HepG2 (cell line): ENCODE results near the gene THSD8. TPM values are rescaled to one million over a fixed set of nuclear protein-coding genes. Genes with fewer than 3 reads are reported as not detected.

Experiments used
- IKZF1 ChIP-seq: fragments of 450-650 bp; IDR thresholded peaks from 2 replicates; pipeline ENCODE4 v1.7.1; 2016
- JUNB ChIP-seq: sonication (generic); formaldehyde crosslinking; IDR thresholded peaks from 2 replicates; pipeline ENCODE4 v1.8.0; 2022; ENCODE audit warnings: missing genetic modification reagents, mild to moderate bottlenecking, borderline replicate concordance
- KAT7 ChIP-seq: IDR thresholded peaks from 2 replicates; pipeline ENCODE4 v1.6.1; 2018; ENCODE audit warnings: borderline replicate concordance, missing compliant biosample characterization
- RXRA ChIP-seq: sonication (generic); formaldehyde crosslinking; IDR thresholded peaks from 2 replicates; pipeline ENCODE4 v1.5.1; 2020; ENCODE audit warnings: missing genetic modification reagents
- RXRB ChIP-seq: IDR thresholded peaks from 2 replicates; pipeline ENCODE4 v1.6.1; 2016; ENCODE audit warnings: borderline replicate concordance, missing genetic modification reagents, missing compliant biosample characterization
- SMAD3 ChIP-seq: sonication (generic); formaldehyde crosslinking; IDR thresholded peaks from 2 replicates; pipeline ENCODE4 v1.4.0; 2020; ENCODE audit warnings: missing genetic modification reagents
- SNAPC2 ChIP-seq: sonication (generic); formaldehyde crosslinking; IDR thresholded peaks from 2 replicates; pipeline ENCODE4 v1.8.1; 2022; ENCODE audit warnings: mild to moderate bottlenecking, missing genetic modification reagents
- SP2 ChIP-seq: sonication (generic); formaldehyde crosslinking; IDR thresholded peaks from 2 replicates; pipeline ENCODE4 v1.5.1; 2020; ENCODE audit warnings: mild to moderate bottlenecking, missing genetic modification reagents
- TBX3 ChIP-seq: fragments of 450-650 bp; IDR thresholded peaks from 2 replicates; pipeline ENCODE4 v1.6.1; 2017; ENCODE audit warnings: antibody characterized with exemption, mild to moderate bottlenecking, inconsistent platforms, borderline replicate concordance
- ZNF17 ChIP-seq: sonication (generic); formaldehyde crosslinking; IDR thresholded peaks from 2 replicates; pipeline ENCODE4 v1.5.0; 2020; ENCODE audit warnings: mild to moderate bottlenecking, missing genetic modification reagents
- ZNF234 ChIP-seq: sonication (generic); formaldehyde crosslinking; conservative IDR thresholded peaks from 2 replicates; pipeline ENCODE4 v1.5.1; 2020; ENCODE audit warnings: mild to moderate bottlenecking, missing genetic modification reagents
- ZNF33B ChIP-seq: sonication (generic); formaldehyde crosslinking; IDR thresholded peaks from 2 replicates; pipeline ENCODE4 v1.5.1; 2020; ENCODE audit warnings: mild to moderate bottlenecking, missing genetic modification reagents
- ZNF678 ChIP-seq: sonication (generic); formaldehyde crosslinking; IDR thresholded peaks from 2 replicates; pipeline ENCODE4 v1.4.0; 2020; ENCODE audit warnings: mild to moderate bottlenecking, missing genetic modification reagents
- polyA plus RNA-seq, 8 experiments: library from polyadenylated mRNA; depleted of rRNA in 3 of 8; stranded (reverse) in 7 of 8; unstranded in 1 of 8; fragments of >200 nt; fragmentation: Illumina TruSeq in 4 of 8; extraction: Trizol in 4 of 8; gene quantifications; 2 replicates each; pipeline versions ENCODE4 v1.2.1 to v1.2.3, GENCODE V29; 2011 to 2016; ENCODE audit warnings: low read depth in 4 of 8, missing spikeins in 1 of 8, mixed read lengths in 1 of 8; ENCODE audit not compliant: insufficient read depth in 1 of 8
- total RNA-seq, 5 experiments: library from RNA; depleted of rRNA; stranded (reverse); fragments of >200 nt; fragmentation: Illumina TruSeq; extraction: Trizol; gene quantifications; 2 replicates each; pipeline ENCODE4 v1.2.3, GENCODE V29; 2016; ENCODE audit warnings: low read depth in 1 of 5
- TF ChIP-seq, protein P1 (sequence below): fragments of 450-650 bp; IDR thresholded peaks from 2 replicates; pipeline ENCODE4 v1.6.1; 2017
- TF ChIP-seq, protein P2 (sequence below): sonication (generic); formaldehyde crosslinking; IDR thresholded peaks from 2 replicates; pipeline ENCODE4 v1.5.0; 2020; ENCODE audit warnings: mild to moderate bottlenecking, low read depth, missing genetic modification reagents, borderline replicate concordance
- TF ChIP-seq, protein P3 (sequence below): sonication (generic); IDR thresholded peaks from 2 replicates; pipeline ENCODE4 v1.6.1; 2016; ENCODE audit warnings: low read depth, borderline replicate concordance
- TF ChIP-seq, protein P4 (sequence below): sonication (generic); formaldehyde crosslinking; IDR thresholded peaks from 2 replicates; pipeline ENCODE4 v1.4.0; 2020; ENCODE audit warnings: missing genetic modification reagents, mild to moderate bottlenecking, borderline replicate concordance
- TF ChIP-seq, protein P5 (sequence below): sonication (generic); formaldehyde crosslinking; IDR thresholded peaks from 2 replicates; pipeline ENCODE4 v1.5.0; 2020; ENCODE audit warnings: missing genetic modification reagents, mild to moderate bottlenecking, borderline replicate concordance
- TF ChIP-seq, protein P6 (sequence below): sonication (generic); formaldehyde crosslinking; IDR thresholded peaks from 2 replicates; pipeline ENCODE4 v1.8.0; 2022; ENCODE audit warnings: mild to moderate bottlenecking, missing genetic modification reagents, borderline replicate concordance
- TF ChIP-seq, protein P7 (sequence below): sonication (generic); formaldehyde crosslinking; IDR thresholded peaks from 2 replicates; pipeline ENCODE4 v1.8.1; 2022; ENCODE audit warnings: low read depth, mild to moderate bottlenecking, missing genetic modification reagents

Gene THSD8
- total and polyA plus RNA-seq, 2 of the 13 experiments (the other 11 are each of a cell fraction or from before 2014, with no cell fraction given) = 4.8 to 14.9 TPM

DNA sequence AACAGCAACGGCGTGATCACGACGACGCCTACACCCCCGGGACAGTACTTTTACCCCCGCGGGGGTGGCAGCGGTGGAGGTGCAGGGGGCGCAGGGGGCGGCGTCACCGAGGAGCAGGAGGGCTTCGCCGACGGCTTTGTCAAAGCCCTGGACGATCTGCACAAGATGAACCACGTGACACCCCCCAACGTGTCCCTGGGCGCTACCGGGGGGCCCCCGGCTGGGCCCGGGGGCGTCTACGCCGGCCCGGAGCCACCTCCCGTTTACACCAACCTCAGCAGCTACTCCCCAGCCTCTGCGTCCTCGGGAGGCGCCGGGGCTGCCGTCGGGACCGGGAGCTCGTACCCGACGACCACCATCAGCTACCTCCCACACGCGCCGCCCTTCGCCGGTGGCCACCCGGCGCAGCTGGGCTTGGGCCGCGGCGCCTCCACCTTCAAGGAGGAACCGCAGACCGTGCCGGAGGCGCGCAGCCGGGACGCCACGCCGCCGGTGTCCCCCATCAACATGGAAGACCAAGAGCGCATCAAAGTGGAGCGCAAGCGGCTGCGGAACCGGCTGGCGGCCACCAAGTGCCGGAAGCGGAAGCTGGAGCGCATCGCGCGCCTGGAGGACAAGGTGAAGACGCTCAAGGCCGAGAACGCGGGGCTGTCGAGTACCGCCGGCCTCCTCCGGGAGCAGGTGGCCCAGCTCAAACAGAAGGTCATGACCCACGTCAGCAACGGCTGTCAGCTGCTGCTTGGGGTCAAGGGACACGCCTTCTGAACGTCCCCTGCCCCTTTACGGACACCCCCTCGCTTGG is 9.6 kb upstream of the THSD8 start (continued):
- TF ChIP-seq, protein P1, sequence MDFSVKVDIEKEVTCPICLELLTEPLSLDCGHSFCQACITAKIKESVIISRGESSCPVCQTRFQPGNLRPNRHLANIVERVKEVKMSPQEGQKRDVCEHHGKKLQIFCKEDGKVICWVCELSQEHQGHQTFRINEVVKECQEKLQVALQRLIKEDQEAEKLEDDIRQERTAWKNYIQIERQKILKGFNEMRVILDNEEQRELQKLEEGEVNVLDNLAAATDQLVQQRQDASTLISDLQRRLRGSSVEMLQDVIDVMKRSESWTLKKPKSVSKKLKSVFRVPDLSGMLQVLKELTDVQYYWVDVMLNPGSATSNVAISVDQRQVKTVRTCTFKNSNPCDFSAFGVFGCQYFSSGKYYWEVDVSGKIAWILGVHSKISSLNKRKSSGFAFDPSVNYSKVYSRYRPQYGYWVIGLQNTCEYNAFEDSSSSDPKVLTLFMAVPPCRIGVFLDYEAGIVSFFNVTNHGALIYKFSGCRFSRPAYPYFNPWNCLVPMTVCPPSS = no peak
- TF ChIP-seq, protein P2, sequence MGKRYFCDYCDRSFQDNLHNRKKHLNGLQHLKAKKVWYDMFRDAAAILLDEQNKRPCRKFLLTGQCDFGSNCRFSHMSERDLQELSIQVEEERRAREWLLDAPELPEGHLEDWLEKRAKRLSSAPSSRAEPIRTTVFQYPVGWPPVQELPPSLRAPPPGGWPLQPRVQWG (CRISPR knock-in tag) = no peak
- TF ChIP-seq, protein P3, sequence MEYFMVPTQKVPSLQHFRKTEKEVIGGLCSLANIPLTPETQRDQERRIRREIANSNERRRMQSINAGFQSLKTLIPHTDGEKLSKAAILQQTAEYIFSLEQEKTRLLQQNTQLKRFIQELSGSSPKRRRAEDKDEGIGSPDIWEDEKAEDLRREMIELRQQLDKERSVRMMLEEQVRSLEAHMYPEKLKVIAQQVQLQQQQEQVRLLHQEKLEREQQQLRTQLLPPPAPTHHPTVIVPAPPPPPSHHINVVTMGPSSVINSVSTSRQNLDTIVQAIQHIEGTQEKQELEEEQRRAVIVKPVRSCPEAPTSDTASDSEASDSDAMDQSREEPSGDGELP = peak; percentile 88; the same call in 1 of the 2 replicates
- TF ChIP-seq SNAPC2 (0 out of 2 replicates have a peak, but pooled peaks have one; percentile 74), KAT7 (CRISPR knock-in tag) (no peak), RXRB (CRISPR knock-in tag) (peak; percentile 19; the same call in 1 of the 2 replicates), RXRA (CRISPR knock-in tag) (peak; percentile 75; the same call in 1 of the 2 replicates), ZNF678 (CRISPR knock-in tag) (no peak), ZNF33B (CRISPR knock-in tag) (no peak; the same call in 1 of the 2 replicates), ZNF234 (CRISPR knock-in tag) (no peak), SMAD3 (CRISPR knock-in tag) (no peak), SP2 (CRISPR knock-in tag) (no peak), TBX3 (no peak), IKZF1 (no peak), JUNB (no peak), ZNF17 (CRISPR knock-in tag) (no peak)
- TF ChIP-seq, protein P4, sequence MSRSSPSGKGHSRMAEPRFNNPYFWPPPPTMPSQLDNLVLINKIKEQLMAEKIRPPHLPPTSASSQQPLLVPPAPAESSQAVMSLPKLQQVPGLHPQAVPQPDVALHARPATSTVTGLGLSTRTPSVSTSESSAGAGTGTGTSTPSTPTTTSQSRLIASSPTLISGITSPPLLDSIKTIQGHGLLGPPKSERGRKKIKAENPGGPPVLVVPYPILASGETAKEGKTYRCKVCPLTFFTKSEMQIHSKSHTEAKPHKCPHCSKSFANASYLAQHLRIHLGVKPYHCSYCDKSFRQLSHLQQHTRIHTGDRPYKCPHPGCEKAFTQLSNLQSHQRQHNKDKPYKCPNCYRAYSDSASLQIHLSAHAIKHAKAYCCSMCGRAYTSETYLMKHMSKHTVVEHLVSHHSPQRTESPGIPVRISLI (CRISPR knock-in tag) = no peak
- TF ChIP-seq, protein P5, sequence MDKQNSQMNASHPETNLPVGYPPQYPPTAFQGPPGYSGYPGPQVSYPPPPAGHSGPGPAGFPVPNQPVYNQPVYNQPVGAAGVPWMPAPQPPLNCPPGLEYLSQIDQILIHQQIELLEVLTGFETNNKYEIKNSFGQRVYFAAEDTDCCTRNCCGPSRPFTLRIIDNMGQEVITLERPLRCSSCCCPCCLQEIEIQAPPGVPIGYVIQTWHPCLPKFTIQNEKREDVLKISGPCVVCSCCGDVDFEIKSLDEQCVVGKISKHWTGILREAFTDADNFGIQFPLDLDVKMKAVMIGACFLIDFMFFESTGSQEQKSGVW (CRISPR knock-in tag) = no peak
- TF ChIP-seq, protein P6, sequence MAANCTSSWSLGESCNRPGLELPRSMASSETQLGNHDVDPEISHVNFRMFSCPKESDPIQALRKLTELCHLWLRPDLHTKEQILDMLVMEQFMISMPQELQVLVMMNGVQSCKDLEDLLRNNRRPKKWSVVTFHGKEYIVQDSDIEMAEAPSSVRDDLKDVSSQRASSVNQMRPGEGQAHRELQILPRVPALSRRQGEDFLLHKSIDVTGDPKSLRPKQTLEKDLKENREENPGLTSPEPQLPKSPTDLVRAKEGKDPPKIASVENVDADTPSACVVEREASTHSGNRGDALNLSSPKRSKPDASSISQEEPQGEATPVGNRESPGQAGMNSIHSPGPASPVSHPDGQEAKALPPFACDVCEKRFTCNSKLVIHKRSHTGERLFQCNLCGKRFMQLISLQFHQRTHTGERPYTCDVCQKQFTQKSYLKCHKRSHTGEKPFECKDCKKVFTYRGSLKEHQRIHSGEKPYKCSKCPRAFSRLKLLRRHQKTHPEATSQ = no peak
- TF ChIP-seq, protein P7, sequence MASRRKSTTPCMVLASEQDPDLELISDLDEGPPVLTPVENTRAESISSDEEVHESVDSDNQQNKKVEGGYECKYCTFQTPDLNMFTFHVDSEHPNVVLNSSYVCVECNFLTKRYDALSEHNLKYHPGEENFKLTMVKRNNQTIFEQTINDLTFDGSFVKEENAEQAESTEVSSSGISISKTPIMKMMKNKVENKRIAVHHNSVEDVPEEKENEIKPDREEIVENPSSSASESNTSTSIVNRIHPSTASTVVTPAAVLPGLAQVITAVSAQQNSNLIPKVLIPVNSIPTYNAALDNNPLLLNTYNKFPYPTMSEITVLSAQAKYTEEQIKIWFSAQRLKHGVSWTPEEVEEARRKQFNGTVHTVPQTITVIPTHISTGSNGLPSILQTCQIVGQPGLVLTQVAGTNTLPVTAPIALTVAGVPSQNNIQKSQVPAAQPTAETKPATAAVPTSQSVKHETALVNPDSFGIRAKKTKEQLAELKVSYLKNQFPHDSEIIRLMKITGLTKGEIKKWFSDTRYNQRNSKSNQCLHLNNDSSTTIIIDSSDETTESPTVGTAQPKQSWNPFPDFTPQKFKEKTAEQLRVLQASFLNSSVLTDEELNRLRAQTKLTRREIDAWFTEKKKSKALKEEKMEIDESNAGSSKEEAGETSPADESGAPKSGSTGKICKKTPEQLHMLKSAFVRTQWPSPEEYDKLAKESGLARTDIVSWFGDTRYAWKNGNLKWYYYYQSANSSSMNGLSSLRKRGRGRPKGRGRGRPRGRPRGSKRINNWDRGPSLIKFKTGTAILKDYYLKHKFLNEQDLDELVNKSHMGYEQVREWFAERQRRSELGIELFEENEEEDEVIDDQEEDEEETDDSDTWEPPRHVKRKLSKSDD (CRISPR knock-in tag) = peak; percentile 48; the same call in 1 of the 2 replicates
